ENCODE measurements around the gene WDR27.

DNA sequence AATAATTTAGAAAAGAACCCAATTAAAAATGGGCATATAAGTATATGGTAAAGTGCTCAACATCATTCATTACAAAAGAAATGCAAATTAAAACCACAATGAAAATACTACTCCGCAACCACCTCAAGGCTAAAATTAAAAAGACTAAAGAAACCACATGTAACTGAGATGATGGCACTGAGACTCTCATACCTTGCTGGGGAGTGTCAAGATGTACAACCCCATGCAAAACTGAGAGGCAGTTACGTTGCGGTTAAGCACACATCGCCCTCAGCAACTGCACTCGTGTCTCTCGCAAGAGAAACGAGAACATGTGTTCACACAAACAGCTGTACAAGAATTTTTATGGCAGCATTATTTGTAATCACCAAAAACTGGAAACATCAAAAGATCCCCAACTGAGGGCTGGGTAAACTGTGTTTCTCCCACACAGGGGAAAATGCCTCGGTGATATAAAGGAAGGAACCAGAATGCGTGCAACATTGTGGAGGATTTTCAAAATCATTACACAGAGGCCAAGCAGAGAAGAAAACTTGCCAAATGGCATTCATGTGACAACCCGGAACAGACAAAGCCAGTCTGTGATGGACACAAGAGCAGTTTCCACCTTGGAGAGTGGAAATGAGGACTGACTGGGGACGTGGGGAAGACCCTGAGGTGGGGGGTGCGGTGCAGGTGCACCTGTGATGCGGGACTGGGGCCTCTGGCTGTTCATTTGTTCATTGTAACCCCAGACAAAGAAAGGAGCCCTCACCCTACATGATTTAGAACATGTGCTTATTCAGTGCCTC is 144.9 kb downstream of the WDR27 start:
- TF ChIP-seq POLR2AphosphoS5 (IDR thresholded peaks at IDR 0.05; ENCODE audit: low read depth, low read length): no peak
- TF ChIP-seq, protein P1, sequence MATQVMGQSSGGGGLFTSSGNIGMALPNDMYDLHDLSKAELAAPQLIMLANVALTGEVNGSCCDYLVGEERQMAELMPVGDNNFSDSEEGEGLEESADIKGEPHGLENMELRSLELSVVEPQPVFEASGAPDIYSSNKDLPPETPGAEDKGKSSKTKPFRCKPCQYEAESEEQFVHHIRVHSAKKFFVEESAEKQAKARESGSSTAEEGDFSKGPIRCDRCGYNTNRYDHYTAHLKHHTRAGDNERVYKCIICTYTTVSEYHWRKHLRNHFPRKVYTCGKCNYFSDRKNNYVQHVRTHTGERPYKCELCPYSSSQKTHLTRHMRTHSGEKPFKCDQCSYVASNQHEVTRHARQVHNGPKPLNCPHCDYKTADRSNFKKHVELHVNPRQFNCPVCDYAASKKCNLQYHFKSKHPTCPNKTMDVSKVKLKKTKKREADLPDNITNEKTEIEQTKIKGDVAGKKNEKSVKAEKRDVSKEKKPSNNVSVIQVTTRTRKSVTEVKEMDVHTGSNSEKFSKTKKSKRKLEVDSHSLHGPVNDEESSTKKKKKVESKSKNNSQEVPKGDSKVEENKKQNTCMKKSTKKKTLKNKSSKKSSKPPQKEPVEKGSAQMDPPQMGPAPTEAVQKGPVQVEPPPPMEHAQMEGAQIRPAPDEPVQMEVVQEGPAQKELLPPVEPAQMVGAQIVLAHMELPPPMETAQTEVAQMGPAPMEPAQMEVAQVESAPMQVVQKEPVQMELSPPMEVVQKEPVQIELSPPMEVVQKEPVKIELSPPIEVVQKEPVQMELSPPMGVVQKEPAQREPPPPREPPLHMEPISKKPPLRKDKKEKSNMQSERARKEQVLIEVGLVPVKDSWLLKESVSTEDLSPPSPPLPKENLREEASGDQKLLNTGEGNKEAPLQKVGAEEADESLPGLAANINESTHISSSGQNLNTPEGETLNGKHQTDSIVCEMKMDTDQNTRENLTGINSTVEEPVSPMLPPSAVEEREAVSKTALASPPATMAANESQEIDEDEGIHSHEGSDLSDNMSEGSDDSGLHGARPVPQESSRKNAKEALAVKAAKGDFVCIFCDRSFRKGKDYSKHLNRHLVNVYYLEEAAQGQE (IDR thresholded peaks at IDR 0.05; ENCODE audit: insufficient read depth in 1 of 2, low read depth in 2 of 2, low read length in 2 of 2): no peak
- no peak for TF ChIP-seq SIN3A (IDR thresholded peaks at IDR 0.05; ENCODE audit: borderline replicate concordance, insufficient read depth, low read length)
- no peak for TF ChIP-seq TAF1 (IDR thresholded peaks at IDR 0.05; ENCODE audit: borderline replicate concordance, insufficient read depth, low read length)
